HG03558 (cell line): ENCODE data around the gene SLC44A5.
"Not testable (repeated sequence)": the region's sequence is repeated elsewhere in the genome, so short reads cannot be mapped to it uniquely, and the experiment has no call there.

ENCODE experiments used
- ATAC-seq: cut with Tn5 transposase; IDR thresholded peaks from one replicate; pipeline ENCODE4 v1.9.1; 2021; ENCODE audit warnings: moderate number of reproducible peaks; ENCODE audit not compliant: unreplicated experiment; ENCODE audit errors: extremely low read depth

Gene SLC44A5

DNA sequence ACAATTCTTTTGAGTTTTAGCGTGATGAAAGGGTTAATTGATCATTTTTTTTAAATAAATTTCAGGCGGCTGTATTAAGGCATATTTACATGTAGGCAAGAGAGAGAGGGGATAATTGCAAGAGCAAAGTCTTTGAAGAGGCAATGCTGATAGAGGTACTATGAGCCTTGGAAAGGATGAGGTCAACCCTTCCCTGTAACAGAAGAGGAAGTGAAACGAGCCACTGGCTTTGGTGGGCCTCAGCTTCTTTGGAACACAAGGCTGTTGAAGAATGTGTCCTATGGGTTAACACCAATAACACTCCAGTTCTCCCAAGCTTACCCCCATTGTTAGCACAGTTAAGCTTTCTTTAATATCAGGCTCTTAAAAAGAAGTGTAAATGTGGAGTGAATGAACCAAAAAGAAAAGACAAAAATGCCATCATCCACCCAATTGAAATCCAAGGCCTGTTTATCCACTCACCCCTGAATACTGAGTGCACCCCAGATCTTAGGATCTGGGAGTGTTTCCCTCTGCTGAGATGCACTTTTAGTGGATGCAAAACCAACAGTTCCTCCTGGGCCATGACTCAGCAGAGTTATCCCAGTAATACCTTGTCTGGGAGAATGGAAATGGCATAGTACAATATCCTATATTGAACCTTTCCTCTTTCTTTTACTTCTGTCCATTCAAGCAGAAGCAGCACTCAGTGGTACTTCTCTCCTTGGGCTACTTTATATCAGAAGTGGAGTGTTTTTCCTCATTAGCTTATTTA, 216.4 kb downstream of the SLC44A5 start:
- ATAC-seq, result no peak

DNA sequence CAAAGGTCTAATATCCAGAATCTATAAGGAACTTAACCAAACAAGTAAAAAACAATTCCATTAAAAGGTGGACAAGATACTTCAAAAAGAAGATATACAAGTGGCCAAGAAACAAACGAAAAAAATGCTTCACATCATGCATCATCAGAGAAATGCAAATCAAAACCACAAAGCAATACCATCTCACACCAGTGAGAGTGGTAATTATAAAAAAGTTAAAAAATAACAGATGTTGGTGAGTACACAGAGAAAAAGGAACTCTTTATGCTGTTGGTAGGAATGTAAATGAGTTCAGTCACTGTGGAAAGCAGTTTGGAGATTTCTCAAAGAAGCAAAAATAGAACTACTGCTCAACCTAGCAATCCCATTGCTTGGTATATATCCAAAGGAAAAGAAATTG, 218.6 kb downstream of the SLC44A5 start:
- ATAC-seq, result peak; percentile 77

DNA sequence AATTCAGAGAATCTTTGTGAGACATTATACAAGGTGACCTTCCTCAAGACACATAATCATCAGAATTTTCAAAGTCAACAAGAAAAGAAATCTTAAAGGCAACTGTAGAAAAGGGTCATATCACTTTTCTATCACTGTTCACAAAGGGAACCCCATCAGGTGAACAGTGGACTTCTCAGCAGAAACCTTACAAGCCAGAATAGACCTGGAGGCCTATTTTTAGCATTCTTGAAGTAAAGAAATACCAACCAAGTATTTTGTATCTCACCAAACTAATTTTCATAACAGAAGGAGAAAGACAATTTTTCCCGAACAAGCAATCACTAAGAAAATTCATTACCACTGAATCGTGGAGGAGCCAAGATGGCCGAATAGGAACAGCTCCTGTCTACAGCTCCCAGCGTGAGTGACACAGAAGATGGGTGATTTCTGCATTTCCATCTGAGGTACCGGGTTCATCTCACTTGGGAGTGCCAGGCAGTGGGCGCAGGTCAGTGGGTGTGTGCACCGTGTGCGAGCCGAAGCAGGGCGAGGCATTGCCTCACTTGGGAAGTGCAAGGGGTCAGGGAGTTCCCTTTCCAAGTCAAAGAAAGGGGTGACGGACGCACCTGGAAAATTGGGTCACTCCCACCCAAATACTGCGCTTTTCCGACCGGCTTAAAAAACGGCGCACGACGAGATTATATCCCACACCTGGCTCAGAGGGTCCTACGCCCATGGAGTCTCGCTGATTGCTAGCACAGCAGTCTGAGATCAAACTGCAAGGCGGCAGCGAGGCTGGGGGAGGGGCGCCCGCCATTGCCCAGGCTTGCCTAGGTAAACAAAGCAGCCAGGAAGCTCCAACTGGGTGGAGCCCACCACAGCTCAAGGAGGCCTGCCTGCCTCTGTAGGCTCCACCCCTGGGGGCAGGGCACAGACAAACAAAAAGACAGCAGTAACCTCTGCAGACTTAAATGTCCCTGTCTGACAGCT, 235.2 kb downstream of the SLC44A5 start:
- not testable (repeated sequence) for ATAC-seq

DNA sequence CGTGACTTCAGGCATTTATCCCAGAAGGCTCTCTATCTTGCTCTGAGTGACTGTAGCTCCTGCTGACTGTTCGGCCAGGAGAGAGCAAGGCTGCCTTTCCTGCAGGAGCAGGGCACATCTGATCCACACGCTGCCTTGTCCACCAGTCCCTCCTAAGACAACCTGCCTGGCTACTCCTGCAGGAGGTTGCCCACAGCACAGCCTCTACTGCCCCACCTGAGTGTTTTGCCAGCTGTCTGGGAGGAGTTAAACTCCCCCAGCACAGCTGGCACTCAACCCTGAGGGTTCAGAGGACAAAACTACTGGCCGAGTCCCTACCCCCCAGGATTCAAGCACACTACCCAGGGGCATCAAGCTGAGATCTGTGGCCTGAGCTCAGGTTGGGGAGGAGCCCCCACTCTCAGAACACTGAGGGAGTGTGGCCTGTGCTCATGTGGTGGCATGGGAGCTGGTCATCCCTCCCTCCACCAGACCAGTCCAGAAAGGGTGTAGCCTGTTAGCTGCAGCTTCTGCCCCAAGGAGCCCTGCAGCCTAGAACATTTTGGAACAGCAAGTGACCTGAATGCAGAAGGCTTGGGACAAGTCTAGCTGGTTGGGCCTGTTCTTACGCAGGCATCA, 237.3 kb downstream of the SLC44A5 start:
- no peak for ATAC-seq

DNA sequence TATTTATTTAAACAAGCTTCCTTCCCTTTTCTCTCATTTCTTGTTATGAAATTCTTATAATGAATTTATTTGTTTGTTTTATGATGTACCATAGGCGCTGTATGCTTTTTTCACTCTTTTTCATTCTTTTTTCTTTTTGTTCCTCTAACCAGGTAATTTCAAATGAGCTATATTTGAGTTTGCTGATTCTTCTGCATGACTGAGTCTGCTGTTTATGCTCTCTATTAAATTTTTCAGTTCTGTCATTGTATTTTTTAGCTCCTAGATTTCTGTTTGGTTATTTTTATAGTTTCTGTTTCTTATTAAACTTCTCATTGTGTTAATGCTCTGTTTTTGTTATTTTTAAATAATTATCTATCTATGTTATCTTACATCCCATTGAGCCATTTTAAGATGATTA, 244.3 kb downstream of the SLC44A5 start:
- ATAC-seq, result no peak

DNA sequence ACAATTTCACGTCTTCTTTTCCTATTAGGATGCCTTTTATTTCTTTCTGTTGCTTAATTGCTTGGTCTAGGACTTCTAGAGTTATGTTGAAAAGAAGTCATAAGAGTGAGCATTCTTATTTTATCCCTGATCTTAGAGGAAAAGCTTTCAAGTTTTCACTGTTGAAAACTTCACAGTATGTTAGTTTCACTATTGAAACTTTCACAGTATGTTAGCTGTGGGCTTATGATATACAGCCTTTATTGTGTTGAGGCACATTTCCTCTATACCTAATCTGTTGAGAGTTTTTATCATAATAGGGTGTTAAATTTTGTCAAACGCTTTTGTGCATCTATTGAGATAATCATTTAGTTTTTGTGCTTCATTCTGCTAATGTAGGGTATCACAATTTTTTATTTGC, 249.7 kb downstream of the SLC44A5 start:
- no peak for ATAC-seq

DNA sequence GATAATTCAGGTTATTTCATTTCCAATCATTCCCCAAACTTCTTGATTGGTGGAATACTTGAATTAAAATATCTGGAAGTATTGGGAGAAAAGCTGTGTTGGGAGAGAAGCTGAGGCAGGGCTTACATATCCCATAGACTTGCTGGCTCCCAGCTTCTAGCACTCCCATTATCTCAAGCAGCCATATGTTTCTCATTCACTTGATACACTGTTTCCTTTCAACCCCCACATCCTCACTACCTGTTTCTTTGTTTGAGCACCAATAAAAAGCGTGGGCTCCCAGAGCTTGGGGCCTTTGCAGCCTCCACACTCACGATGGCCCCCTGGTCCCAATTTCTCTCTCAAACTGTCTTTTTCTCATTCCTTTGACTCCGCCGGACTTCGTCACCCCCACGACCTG, 256.6 kb downstream of the SLC44A5 start:
- ATAC-seq, result not testable (repeated sequence)

DNA sequence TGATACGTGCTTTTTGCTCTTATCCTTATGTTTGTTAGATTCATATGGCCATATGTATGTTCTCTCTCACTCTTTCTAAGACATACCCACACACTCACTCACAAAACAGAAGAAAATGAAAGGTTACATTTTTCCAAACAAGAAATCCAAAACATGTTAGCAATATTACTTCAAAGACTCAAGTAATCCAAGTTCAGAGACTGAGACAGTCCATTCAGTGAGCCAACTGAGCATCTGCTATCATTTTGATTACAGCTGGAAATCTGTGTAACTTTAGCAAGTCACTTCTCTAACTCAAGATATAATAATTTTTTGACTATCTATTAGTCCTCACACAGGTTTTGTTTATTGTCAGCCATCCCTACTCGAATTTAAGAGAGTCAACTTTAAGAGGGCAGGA, 257.9 kb downstream of the SLC44A5 start:
- ATAC-seq, result no peak

DNA sequence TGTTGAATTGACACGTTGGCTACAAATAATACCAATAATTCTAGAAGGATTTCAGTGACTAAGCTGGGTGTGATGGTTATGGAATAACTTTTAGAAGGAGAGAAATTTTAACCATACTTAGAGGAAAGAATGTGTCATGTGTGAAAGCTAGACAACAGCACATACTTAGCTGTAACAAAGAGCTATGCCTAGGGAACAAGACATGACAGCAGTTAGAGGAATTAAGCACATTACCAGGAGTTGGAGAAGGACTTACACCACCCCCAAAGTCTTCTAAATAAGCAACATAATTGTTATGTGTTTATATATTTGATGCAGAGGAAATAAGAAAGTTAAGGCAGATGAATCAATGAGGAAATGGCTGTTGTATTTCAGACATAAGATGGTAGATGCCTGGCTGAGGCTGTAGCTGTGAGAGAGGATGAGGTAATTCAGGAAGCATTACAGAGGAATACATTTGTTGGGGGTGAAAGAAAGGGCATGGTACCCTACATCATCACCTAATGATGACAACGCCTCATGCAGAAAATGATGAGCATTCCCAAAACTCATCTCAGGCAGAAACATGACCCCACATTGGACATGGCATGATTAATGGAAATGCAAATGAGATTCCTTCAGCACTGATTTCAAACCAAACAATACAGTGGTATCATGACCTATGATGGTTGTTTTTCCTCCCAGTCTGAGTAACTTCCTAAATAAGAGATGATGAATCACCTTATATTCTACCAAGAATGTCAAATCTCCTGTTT, 265.2 kb downstream of the SLC44A5 start:
- no peak for ATAC-seq

DNA sequence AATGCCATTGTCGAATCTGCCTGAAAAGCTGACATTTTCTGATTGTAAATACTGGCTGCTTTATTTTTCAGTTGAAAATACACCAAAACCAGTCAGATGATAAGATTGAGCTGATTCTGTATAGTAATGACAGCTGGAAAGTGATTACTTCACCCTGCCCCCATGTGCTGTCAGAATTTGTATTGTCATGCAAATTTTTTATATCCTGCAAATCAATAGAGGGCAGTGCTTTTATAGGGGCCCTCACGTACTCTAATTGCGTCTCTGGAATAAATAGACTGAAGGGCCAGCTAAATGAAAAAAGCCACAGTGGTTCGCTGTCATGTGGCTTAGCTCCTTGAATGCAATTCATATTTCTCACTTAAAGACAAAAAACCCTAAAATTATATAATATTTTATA, 268.1 kb downstream of the SLC44A5 start:
- no peak for ATAC-seq

DNA sequence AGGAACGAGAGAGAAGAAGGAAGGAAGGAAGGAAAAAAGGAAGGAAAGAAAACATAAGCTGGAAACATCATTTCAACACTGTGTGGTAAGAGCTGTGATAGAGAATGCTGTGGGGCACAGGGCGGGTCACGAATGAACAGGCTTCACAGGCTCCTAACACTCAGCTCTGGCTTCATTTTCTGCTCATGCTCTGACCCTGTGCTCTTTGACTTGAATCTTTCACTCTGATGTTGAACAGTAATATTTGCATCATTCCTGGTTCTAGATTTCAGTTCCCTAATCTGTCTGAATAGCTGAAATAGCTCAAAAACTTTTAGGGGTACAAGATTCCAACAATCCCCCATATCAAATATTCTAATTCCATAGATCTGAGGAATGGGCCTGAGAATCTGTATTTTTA, 269.4 kb downstream of the SLC44A5 start:
- peak; percentile 25 for ATAC-seq

DNA sequence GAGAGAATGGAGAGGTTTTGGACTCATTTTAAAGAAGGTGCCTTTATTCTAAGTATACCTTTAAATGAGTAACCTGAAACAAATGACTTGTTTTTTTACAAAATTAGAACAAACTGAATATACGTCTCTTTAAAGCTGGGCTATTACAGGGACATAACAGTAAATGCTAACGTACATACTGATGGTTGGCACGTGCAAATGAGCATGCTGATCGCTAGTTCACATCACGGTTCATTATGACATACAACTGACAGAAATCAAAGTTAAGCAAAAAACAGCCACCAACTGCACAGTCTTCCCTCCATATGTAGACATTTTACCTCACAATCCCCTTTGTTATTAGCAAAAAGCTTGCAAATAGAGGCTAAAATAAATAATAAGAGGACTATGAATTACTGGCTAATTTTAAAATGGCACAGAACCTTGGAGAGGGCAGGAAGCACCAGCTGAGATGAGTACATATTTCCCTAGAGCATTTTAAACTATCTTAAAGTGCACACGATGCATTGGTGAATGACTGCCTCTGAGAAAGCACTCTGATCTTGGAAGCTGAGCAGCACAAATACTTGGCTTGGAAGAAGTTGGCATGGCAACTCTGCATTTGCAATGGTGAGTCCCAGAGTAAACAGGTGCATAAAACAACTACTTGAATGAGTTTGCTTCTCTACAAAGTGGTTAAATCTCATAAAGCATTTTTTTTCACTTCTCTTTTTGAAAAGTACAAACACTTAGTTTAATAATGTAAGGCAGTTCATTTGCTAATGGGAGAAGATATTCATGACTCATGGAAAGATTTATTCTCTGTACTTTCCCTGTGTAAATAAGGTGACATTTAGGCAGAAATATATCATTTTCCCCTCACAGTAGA, 272.1 kb downstream of the SLC44A5 start:
- ATAC-seq, result peak; percentile 93

DNA sequence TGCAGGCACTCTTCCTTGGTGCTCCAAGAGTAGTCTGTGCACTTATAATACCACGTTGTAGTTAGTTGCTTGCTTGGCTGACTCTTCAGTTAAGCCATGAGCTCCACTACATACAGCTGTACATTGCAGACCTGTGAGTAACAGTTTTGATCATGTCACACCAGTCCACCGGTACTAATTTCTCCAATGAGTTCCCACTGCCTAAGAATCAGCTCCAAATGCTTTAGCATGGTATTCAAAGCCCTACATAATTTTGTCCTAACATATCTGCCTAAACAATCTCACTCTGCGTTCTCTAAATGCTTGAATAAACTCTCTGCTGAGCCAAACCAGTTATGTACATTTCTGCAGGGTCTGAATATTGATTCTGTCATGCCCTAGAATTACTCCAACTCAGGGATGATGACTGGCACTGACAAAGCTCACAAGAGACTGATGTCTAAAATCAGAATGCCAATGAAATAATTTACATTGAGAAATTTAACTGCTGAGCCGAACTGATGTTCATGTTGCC, 276.0 kb downstream of the SLC44A5 start:
- ATAC-seq, result no peak

DNA sequence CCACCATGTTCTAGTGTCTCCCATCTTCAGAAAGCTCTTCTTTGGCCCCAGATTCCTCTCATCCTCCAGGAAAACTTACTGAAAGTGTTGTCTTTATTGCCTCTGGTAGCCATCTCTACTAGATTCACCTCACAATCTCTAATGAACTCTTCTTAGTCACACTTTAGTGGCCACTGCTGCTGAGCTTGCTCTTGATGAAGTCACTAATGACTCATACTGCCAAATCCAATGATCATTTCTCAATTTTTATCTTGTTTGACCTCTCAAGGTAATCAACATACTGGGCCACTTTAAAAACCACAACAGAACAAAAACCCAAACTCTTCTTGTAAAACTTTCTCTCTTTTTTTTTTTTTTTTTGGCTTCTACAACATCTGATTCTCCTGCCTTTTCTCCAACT, 280.3 kb downstream of the SLC44A5 start:
- no peak for ATAC-seq

DNA sequence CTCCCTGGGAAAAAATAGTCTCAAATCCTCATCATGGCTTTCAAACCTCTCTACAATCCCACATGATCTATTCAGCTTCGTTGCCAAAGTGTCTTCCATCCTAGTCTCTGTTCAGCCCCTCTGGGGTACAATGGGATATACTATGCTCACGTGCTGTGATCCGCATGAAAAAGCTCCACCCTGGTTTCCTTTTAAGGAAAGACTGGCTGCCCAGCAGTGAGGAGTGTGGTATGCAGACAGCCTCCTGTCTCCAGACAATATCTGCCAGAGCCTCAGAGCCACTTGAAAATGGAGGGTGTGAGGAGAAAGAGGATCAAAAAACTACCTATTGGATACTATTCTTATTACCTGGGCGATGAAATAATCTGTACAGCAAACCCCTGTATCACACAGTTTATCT, 282.2 kb downstream of the SLC44A5 start:
- no peak for ATAC-seq

DNA sequence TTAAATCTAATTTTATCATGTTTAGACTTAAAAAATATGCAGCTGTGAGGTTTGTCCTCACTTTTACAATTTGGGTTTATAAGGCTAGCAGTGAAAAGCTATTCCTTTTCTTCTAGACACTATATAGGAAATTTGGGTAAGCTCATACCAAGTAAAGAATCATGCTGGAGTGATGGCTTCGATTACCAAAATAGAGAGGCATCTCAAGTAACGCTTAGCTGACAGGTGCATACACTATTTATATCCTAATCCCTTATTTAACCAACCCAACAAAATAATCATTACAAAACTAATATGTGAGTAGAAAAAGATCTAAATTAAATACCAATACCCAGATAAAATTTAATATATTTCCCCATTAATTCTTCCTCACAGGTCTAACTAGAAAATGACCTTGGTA, 283.5 kb downstream of the SLC44A5 start:
- no peak for ATAC-seq

DNA sequence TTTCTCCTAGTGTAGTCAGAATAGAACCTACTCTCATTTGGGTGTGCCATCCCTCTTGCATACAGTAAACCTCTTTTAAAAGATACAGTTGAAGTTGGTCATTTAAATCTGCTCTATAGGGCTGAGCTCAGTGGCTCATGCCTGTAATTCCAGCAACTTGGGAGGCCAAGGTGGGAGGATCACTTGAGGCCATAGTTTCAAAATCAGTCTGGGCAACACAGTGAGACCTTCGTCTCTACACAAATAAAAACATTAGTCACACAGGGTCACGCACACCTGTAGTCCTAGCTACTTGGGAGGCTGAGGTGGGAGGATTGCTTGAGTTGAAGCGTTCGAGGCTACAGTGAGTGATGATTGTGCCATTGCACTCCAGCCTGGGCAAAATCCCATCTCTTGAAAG, 292.9 kb downstream of the SLC44A5 start:
- no peak for ATAC-seq

DNA sequence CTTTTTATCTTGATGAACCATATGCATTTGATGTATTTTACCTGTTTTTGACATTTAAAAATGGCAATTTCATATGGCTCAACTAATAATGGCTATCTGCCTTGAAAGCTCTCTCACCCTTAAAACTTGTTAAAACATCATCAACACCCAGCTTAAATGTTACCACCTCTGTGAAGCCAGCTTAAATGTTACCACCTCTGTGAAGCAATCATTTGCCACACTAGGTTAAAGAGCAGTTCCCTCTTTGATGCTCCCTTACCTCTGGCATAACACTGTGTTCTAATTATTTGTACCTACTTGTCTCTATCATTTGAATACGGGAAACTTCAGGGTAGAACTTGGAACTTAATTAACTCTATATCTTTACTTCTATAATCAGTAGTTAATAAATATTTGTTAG, 294.7 kb downstream of the SLC44A5 start:
- no peak for ATAC-seq

DNA sequence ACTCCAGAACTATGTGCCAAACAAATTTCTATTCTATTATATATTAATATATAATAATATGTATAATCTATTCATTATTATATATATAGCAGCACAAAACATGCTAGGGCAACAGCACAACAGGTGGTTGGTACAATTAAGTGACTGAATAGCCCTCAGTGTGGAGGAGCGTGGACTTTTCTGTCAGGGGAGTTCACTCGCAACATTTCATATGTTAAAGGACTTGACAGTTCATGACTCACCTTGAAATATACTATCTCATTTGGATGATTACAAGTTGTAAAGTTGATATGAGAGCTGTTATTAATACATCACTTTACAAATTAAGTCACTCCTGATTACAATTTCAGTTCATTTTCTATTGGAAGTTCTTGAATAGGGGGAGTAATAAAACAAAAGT, 298.3 kb downstream of the SLC44A5 start:
- ATAC-seq, result no peak
